Upper lobe of right lung (tissue), 1 donor: ENCODE results near the gene SPATA31C2. TPM values are rescaled to one million over a fixed set of nuclear protein-coding genes. Genes with fewer than 3 reads are reported as not detected.

ENCODE experiments used
- ATAC-seq: fragments of 200-7000 bp; cut with Tn5 transposase; one replicate; pipeline ENCODE4 v1.9.1; 2020; ENCODE audit warnings: mild to moderate bottlenecking, moderate library complexity
- DNase-seq: peaks from one replicate; pipeline ENCODE4 v3.0.0-alpha.2; 2020
- H3K27ac ChIP-seq: fragments of 200-600 bp; one replicate; pipeline ENCODE4 v1.8.0; 2022
- H3K27me3 ChIP-seq: fragments of 200-600 bp; one replicate; pipeline ENCODE4 v1.8.0; 2022; ENCODE audit warnings: mild to moderate bottlenecking
- H3K36me3 ChIP-seq: fragments of 200-600 bp; one replicate; pipeline ENCODE4 v1.8.0; 2022
- H3K4me1 ChIP-seq: fragments of 200-600 bp; one replicate; pipeline ENCODE4 v1.8.0; 2022
- H3K4me3 ChIP-seq: fragments of 200-600 bp; one replicate; pipeline ENCODE4 v1.8.0; 2022; ENCODE audit warnings: mild to moderate bottlenecking
- H3K9me3 ChIP-seq: fragments of 200-600 bp; one replicate; pipeline ENCODE4 v1.8.0; 2022
- intact Hi-C: fragments of 100-400 bp; cut with DNase I; formaldehyde crosslinking; loops from one replicate; pipeline ENCODE4 v1.11.0; 2022
- total RNA-seq: library from RNA; stranded (reverse); fragmentation: NEBNext Ultra II Directional; extraction: Animal tissue kit (Norgen Biotek cat#: 25700); gene quantifications from one replicate; pipeline ENCODE4 v1.2.1, GENCODE V29; 2021
- TF ChIP-seq, protein P1 (sequence below): fragments of 200-600 bp; IDR thresholded peaks from one replicate; pipeline ENCODE4 v1.8.0; 2022; ENCODE audit warnings: antibody characterized with exemption
- donor health status: DM: no; HTN: yes; CAD: no; lungs with severe emphysema.

Gene SPATA31C2
- total RNA-seq, 1 donor from 2014 or later: not detected

DNA sequence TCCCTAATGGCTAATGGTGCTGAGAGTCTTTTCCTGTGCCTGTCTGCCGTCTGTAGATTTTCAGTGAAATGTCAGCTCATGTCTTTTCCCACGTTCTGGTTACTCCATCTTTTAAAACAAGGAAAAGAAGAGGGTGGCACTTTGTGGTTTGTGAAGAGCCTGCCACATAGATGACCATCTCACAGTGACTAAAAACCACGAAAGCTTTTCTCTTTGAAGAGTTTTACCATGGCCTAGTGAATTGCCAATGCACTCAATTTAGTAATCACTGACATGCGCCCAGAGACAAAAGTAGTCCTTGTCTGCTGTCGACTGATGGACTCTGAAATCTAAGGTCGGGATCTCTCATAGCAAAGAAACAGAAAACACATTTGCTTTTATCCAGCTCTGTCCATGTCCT lies 50.4 kb downstream of the SPATA31C2 start:
- intact Hi-C loops: no loop called here
- ATAC-seq (no peak), DNase-seq (no peak)
- H3K9me3 ChIP-seq: no peaks in the 10 kb centered on the region
- no peak overlapping the region for H3K27ac ChIP-seq
- no peaks in the 10 kb centered on the region for H3K4me1 ChIP-seq
- TF ChIP-seq, protein P1, sequence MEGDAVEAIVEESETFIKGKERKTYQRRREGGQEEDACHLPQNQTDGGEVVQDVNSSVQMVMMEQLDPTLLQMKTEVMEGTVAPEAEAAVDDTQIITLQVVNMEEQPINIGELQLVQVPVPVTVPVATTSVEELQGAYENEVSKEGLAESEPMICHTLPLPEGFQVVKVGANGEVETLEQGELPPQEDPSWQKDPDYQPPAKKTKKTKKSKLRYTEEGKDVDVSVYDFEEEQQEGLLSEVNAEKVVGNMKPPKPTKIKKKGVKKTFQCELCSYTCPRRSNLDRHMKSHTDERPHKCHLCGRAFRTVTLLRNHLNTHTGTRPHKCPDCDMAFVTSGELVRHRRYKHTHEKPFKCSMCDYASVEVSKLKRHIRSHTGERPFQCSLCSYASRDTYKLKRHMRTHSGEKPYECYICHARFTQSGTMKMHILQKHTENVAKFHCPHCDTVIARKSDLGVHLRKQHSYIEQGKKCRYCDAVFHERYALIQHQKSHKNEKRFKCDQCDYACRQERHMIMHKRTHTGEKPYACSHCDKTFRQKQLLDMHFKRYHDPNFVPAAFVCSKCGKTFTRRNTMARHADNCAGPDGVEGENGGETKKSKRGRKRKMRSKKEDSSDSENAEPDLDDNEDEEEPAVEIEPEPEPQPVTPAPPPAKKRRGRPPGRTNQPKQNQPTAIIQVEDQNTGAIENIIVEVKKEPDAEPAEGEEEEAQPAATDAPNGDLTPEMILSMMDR: no peak
- H3K27me3 ChIP-seq: no peaks in the 10 kb centered on the region
- no peak overlapping the region for H3K4me3 ChIP-seq
- no peaks in the 10 kb centered on the region for H3K36me3 ChIP-seq

DNA sequence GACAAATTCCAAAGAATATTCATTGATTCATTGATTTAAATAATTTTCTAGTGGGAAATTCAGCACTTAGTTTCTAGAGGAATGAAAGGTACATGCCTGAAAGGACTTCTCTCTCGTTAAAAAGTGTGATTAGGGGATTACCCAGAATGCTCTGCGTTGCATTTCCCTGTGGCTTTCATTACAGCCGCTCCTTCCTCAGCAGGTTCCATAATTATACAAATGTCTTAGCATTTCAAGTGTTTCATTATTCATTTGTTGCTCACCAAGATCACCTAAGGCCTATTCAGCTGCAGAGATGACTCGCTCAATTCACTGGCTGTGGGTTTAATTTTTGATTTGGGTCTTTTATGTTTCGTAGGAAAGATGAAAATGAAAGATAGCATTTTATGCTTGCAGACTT lies 52.8 kb downstream of the SPATA31C2 start:
- DNase-seq: no peak
- H3K27me3 ChIP-seq: no peaks in the 10 kb centered on the region
- intact Hi-C loops: no loop called here

DNA sequence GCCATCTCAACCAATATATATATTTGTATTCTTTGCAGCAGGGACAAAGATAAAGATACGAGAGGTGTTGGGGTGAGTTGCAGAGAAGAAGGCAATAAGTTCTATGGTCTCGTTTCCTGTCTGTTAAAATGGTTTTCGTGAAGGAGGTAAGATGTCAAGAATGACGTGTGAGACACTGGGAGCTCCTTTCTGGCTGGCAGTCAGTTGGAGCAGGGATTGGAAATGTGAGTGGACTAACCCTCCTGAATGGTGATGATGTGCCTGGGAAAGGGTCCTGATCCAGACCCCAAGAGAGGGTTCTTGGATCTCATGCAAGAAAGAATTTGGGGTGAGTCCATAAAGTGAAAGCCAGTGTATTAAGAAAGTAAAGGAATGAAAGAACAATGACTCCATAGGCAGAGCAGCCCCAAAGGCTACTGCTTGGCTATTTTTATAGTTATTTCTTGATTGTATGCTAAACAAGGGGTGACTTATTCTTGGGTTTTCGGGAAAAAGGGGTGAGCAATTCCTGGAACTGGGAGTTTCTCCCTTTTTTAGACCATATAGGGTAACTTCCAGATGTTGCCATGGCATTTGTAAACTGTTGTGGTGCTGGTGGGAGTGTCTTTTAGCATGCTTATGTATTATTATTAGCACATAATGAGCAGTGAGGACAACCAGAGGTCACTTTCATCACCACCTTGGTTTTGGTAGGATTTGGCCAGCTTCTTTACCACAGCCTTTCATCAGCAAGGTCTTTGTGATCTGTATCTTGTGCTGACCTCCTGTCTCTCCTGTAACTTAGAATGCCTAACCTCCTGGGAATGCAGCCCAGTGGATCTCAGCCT lies 53.7 kb downstream of the SPATA31C2 start:
- Histone ChIP-seq H3K4me3 (no peak overlapping the region), H3K27me3 (no peaks in the 10 kb centered on the region), H3K27ac (no peak overlapping the region), H3K36me3 (no peaks in the 10 kb centered on the region), H3K4me1 (no peaks in the 10 kb centered on the region), H3K9me3 (no peaks in the 10 kb centered on the region)
- ATAC-seq: no peak
- no peak for DNase-seq
- intact Hi-C loops: no loop called here
- TF ChIP-seq, protein P1: no peak

More for the DNA sequence above, 52.8 kb downstream of the SPATA31C2 start:
- Histone ChIP-seq H3K36me3 (no peaks in the 10 kb centered on the region), H3K9me3 (no peaks in the 10 kb centered on the region), H3K4me3 (no peak overlapping the region), H3K4me1 (no peaks in the 10 kb centered on the region), H3K27ac (no peak overlapping the region)
- TF ChIP-seq, protein P1: no peak
- ATAC-seq: no peak

Other genes with a start within 250 kb of the SPATA31C2 start
- gene SPATA31C1, start 220.5 kb downstream of the SPATA31C2 start, total RNA-seq: not detected
- gene CDK20, start 163.9 kb downstream of the SPATA31C2 start, total RNA-seq: 6.7 TPM
- gene SPIN1, start 250.0 kb upstream of the SPATA31C2 start, total RNA-seq: 69.2 TPM